Trophoblast cell (in vitro differentiated cells and primary cell): ENCODE results near the gene MDK.

Source experiments
- DNase-seq, 2 donors: peaks; one replicate each; pipeline ENCODE4 v3.0.0-alpha.2; 2016
- H2AFZ ChIP-seq: 2 replicates; pipeline ENCODE4 v1.6.1; 2013; ENCODE audit warnings: low read length, moderate library complexity, mild to moderate bottlenecking; ENCODE audit not compliant: insufficient read depth, poor library complexity
- H2AK5ac ChIP-seq: 2 replicates; pipeline ENCODE4 v1.6.1; 2013; ENCODE audit warnings: mild to moderate bottlenecking, low read length
- H2BK120ac ChIP-seq: 2 replicates; pipeline ENCODE4 v1.6.1; 2013; ENCODE audit warnings: low read length, mild to moderate bottlenecking, moderate library complexity; ENCODE audit not compliant: insufficient read depth, poor library complexity
- H2BK12ac ChIP-seq: 2 replicates; pipeline ENCODE4 v1.6.1; 2013; ENCODE audit warnings: mild to moderate bottlenecking, low read length, moderate library complexity
- H2BK5ac ChIP-seq: 2 replicates; pipeline ENCODE4 v1.6.1; 2013; ENCODE audit warnings: low read length, low read depth, moderate library complexity, mild to moderate bottlenecking; ENCODE audit not compliant: poor library complexity
- H3K14ac ChIP-seq: 2 replicates; pipeline ENCODE4 v1.6.1; 2013; ENCODE audit warnings: mild to moderate bottlenecking, low read length
- H3K18ac ChIP-seq: 2 replicates; pipeline ENCODE4 v1.6.1; 2013; ENCODE audit warnings: mild to moderate bottlenecking, low read length
- H3K23ac ChIP-seq: 2 replicates; pipeline ENCODE4 v1.6.1; 2013; ENCODE audit warnings: low read length
- H3K27ac ChIP-seq: 2 replicates; pipeline ENCODE4 v1.5.1; 2013; ENCODE audit warnings: low read depth, mild to moderate bottlenecking, inconsistent platforms, low read length, moderate library complexity
- H3K27me3 ChIP-seq: 2 replicates; pipeline ENCODE4 v1.6.1; 2013; ENCODE audit warnings: inconsistent platforms, mild to moderate bottlenecking, low read length, moderate library complexity; ENCODE audit not compliant: insufficient read depth
- H3K36me3 ChIP-seq, 2 experiments: 1 replicate in 1 of 2; 2 replicates in 1 of 2; pipeline ENCODE4 v1.6.1; 2013; ENCODE audit warnings: low read length in 2 of 2, mild to moderate bottlenecking in 2 of 2, moderate library complexity in 1 of 2; ENCODE audit not compliant: insufficient read depth in 2 of 2, control insufficient read depth in 1 of 2
- H3K4ac ChIP-seq: 2 replicates; pipeline ENCODE4 v1.6.1; 2013; ENCODE audit warnings: low read depth, mild to moderate bottlenecking, low read length, moderate library complexity
- H3K4me1 ChIP-seq, 2 experiments: 1 replicate in 1 of 2; 2 replicates in 1 of 2; pipeline ENCODE4 v1.6.1; 2013; ENCODE audit warnings: low read length in 2 of 2, mild to moderate bottlenecking in 2 of 2, moderate library complexity in 1 of 2; ENCODE audit not compliant: insufficient read depth in 2 of 2, control insufficient read depth in 1 of 2
- H3K4me2 ChIP-seq: 2 replicates; pipeline ENCODE4 v1.6.1; 2013; ENCODE audit warnings: inconsistent platforms, mild to moderate bottlenecking, low read length, moderate library complexity
- H3K4me3 ChIP-seq: 2 replicates; pipeline ENCODE4 v1.5.1; 2013; ENCODE audit warnings: mild to moderate bottlenecking, low read depth, low read length, inconsistent platforms
- H3K79me1 ChIP-seq: one replicate; pipeline ENCODE4 v1.6.1; 2013; ENCODE audit warnings: low read length
- H3K79me2 ChIP-seq: 2 replicates; pipeline ENCODE4 v1.6.1; 2013; ENCODE audit warnings: low read length, mild to moderate bottlenecking; ENCODE audit not compliant: control insufficient read depth, insufficient read depth, poor library complexity
- H3K9ac ChIP-seq: 2 replicates; pipeline ENCODE4 v1.6.1; 2013; ENCODE audit warnings: mild to moderate bottlenecking, low read length
- H3K9me3 ChIP-seq: 2 replicates; pipeline ENCODE4 v1.6.1; 2013; ENCODE audit warnings: low read depth, mild to moderate bottlenecking, control low read depth, inconsistent platforms, low read length; ENCODE audit not compliant: insufficient read depth
- H4K12ac ChIP-seq: 2 replicates; pipeline ENCODE4 v1.6.1; 2013; ENCODE audit warnings: low read depth, mild to moderate bottlenecking, low read length, moderate library complexity
- H4K8ac ChIP-seq: 2 replicates; pipeline ENCODE4 v1.6.1; 2013; ENCODE audit warnings: low read depth, mild to moderate bottlenecking, low read length, moderate library complexity
- H4K91ac ChIP-seq: one replicate; pipeline ENCODE4 v1.6.1; 2013; ENCODE audit warnings: low read depth, mild to moderate bottlenecking, low read length, moderate library complexity
- WGBS: extraction: QIAGEN DNeasy Blood & Tissue Kit; methylation state at CpG from one replicate; pipeline ENCODE4 v1.1.7; 2013; ENCODE audit warnings: missing lambda C conversion rate; ENCODE audit not compliant: insufficient read length, insufficient coverage; ENCODE audit errors: extremely low coverage; 5-methylcytosine and 5-hydroxymethylcytosine counted together

Gene MDK

DNA sequence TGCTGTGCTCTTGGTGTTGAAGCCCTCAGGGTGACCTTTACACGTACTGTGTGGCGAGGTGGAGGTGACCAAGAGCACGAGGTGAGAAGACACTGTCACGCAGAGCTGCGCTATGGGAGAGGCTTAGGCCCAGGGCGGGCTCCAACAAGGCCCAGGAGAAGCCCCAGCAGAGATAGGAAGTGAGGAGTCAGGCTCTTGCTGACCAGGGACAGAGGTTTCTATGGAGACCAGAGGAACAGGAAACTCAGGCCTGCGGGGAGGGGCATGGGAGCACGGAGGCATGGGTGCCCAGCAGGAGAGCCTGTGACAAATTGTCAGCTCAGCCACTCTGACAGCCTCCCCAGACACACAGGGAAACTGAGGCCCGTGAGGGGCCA lies 18.4 kb upstream of the MDK start:
- Histone ChIP-seq H3K4ac (no peak overlapping the region), H3K14ac (no peak overlapping the region), H2BK5ac (no peak overlapping the region), H3K79me2 (peaks cover 2% of the 10 kb centered on the region), H3K23ac (no peak overlapping the region), H4K12ac (no peak overlapping the region), H3K9me3 (no peaks in the 10 kb centered on the region), H3K27ac (no peak overlapping the region), H4K8ac (no peak overlapping the region), H3K79me1 (no peaks in the 10 kb centered on the region), H2BK12ac (no peak overlapping the region), H2AK5ac (no peak overlapping the region), H3K4me3 (no peak overlapping the region), H3K4me1 (peaks cover 7 to 12% of the 10 kb centered on the region in 2 experiments), H3K18ac (no peak overlapping the region), H3K27me3 (no peaks in the 10 kb centered on the region), H3K9ac (no peak overlapping the region), H2BK120ac (no peak overlapping the region), H3K36me3 (peaks cover 11 to 19% of the 10 kb centered on the region in 2 experiments), H2AFZ (no peak overlapping the region), H3K4me2 (no peak overlapping the region), H4K91ac (no peak overlapping the region)
- no CpG with 5 or more reads among the region's 9 CpGs for WGBS
- DNase-seq: peak; percentile 27 to 58

GRCh38 chr11:46363455-46364005 lies 17.9 kb upstream of the MDK start:
- WGBS: no CpG with 5 or more reads among the region's 21 CpGs

DNA sequence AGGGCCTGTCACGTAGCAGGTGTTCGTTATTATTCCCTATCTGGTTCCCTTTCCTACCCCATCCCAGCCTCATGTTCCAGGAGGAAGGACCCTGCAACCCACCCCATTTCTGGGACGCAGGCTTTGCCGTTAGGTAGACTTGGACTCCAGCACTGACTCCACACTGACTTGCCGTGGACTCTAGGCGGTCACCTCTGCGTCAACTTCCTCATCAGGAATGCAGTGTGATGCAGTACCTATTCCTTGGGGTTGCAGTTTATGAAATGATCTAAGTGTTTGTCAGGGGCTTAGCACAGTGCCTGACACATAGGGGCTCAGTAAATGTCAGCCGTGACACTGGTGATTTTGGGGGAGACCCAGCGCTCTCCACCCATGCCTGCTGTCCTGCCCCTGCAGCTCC lies 17.4 kb upstream of the MDK start:
- no peak overlapping the region for H4K12ac ChIP-seq
- peaks cover 18 to 26% of the 10 kb centered on the region in 2 experiments for H3K36me3 ChIP-seq
- H3K4me1 ChIP-seq: peaks cover 7 to 12% of the 10 kb centered on the region in 2 experiments
- no peak overlapping the region for H3K4me2 ChIP-seq
- H2AFZ ChIP-seq: no peak overlapping the region
- no peak overlapping the region for H3K23ac ChIP-seq
- no CpG with 5 or more reads among the region's 9 CpGs for WGBS
- no peaks in the 10 kb centered on the region for H3K27me3 ChIP-seq
- no peaks in the 10 kb centered on the region for H3K79me1 ChIP-seq
- H3K9ac ChIP-seq: no peak overlapping the region
- H2BK5ac ChIP-seq: no peak overlapping the region
- H2AK5ac ChIP-seq: no peak overlapping the region
- H3K4me3 ChIP-seq: no peak overlapping the region
- no peak overlapping the region for H2BK120ac ChIP-seq
- H3K4ac ChIP-seq: no peak overlapping the region
- H3K14ac ChIP-seq: no peak overlapping the region
- no peaks in the 10 kb centered on the region for H3K9me3 ChIP-seq
- no peak overlapping the region for H4K8ac ChIP-seq
- no peak overlapping the region for H3K27ac ChIP-seq
- H3K79me2 ChIP-seq: peaks cover 2% of the 10 kb centered on the region
- no peak for DNase-seq
- H3K18ac ChIP-seq: no peak overlapping the region
- no peak overlapping the region for H2BK12ac ChIP-seq
- no peak overlapping the region for H4K91ac ChIP-seq

More at GRCh38 chr11:46363455-46364005, 17.9 kb upstream of the MDK start:
- no peak overlapping the region for H4K12ac ChIP-seq
- no peak overlapping the region for H2BK12ac ChIP-seq
- H2BK120ac ChIP-seq: no peak overlapping the region
- peaks cover 2% of the 10 kb centered on the region for H3K79me2 ChIP-seq
- H3K4me1 ChIP-seq: peaks cover 7 to 12% of the 10 kb centered on the region in 2 experiments
- H2AK5ac ChIP-seq: no peak overlapping the region
- peaks cover 16 to 24% of the 10 kb centered on the region in 2 experiments for H3K36me3 ChIP-seq
- H3K4ac ChIP-seq: no peak overlapping the region
- H3K14ac ChIP-seq: no peak overlapping the region
- H3K4me3 ChIP-seq: no peak overlapping the region
- peak in 1 of 2 donors; percentile 41 for DNase-seq
- no peaks in the 10 kb centered on the region for H3K9me3 ChIP-seq
- H4K8ac ChIP-seq: no peak overlapping the region
- no peak overlapping the region for H3K9ac ChIP-seq
- no peaks in the 10 kb centered on the region for H3K27me3 ChIP-seq
- H3K18ac ChIP-seq: no peak overlapping the region
- no peak overlapping the region for H3K27ac ChIP-seq
- H2AFZ ChIP-seq: no peak overlapping the region
- no peak overlapping the region for H2BK5ac ChIP-seq
- no peak overlapping the region for H3K23ac ChIP-seq
- H3K4me2 ChIP-seq: no peak overlapping the region
- H3K79me1 ChIP-seq: no peaks in the 10 kb centered on the region
- no peak overlapping the region for H4K91ac ChIP-seq

DNA sequence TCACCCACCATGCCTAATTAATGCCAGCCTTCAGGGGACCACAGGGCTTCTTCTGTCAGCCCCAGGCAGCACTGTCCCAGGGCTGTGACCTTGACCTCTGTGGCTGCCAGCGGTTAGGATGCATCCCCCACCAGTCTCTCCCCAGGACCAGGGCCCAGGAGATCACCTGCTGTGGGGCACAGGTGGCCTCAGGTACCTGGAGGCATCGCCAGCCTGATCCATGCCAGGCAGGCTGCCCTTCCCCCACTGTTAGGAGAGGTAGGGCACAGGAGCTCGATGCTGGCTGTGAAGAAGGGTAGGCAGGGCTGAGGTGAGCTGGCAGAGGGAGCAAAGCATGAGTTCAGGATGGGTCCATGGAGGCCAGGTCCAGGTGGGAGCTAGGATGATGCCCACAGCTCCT lies 16.7 kb upstream of the MDK start:
- Histone ChIP-seq H3K9me3 (no peaks in the 10 kb centered on the region), H3K4me2 (no peak overlapping the region), H2BK12ac (no peak overlapping the region), H3K36me3 (peaks cover 21 to 27% of the 10 kb centered on the region in 2 experiments), H2AK5ac (no peak overlapping the region), H3K14ac (no peak overlapping the region), H2AFZ (no peak overlapping the region), H4K91ac (no peak overlapping the region), H3K27ac (no peak overlapping the region), H3K9ac (no peak overlapping the region), H3K27me3 (no peaks in the 10 kb centered on the region), H3K23ac (no peak overlapping the region), H4K12ac (no peak overlapping the region), H2BK120ac (no peak overlapping the region), H3K4ac (no peak overlapping the region), H3K79me1 (no peaks in the 10 kb centered on the region), H3K79me2 (peaks cover 2% of the 10 kb centered on the region), H4K8ac (no peak overlapping the region), H2BK5ac (no peak overlapping the region), H3K4me3 (no peak overlapping the region), H3K4me1 (peaks cover 7 to 18% of the 10 kb centered on the region in 2 experiments), H3K18ac (no peak overlapping the region)
- DNase-seq: no peak
- no CpG with 5 or more reads among the region's 3 CpGs for WGBS
